SW 1271 (cell line): Measurements from ENCODE around the gene APH1B.
"Not testable (repeated sequence)": the region's sequence is repeated elsewhere in the genome, so short reads cannot be mapped to it uniquely, and the experiment has no call there.

Experiments used
- DNase-seq, 2 experiments: peaks; one replicate each; lab custom pipeline; 2025; lab: John Stamatoyannopoulos, UW

APH1B gene

GRCh38 chr15:63277038-63277892 is at the start of gene APH1B:
Gene APH1B, plus strand, starts transcription at chr15:63277605. Its CDS starts 19 bp downstream, at chr15:63277624.
- peak in 1 of 2 experiments; percentile 67 for DNase-seq

- DNase-seq = no peak
These were observed 49.7 kb upstream of the APH1B start for GRCh38 chr15:63227689-63228088.

GRCh38 chr15:63231206-63231605 is 46.2 kb upstream of the APH1B start:
- no peak for DNase-seq

- no peak for DNase-seq
These were observed 45.7 kb upstream of the APH1B start for GRCh38 chr15:63231706-63232105.

GRCh38 chr15:63232405-63232804 is 45.0 kb upstream of the APH1B start:
- no peak for DNase-seq

- no peak for DNase-seq
These were observed 44.5 kb upstream of the APH1B start for GRCh38 chr15:63232943-63233342.

GRCh38 chr15:63233667-63234423 is 43.6 kb upstream of the APH1B start:
- DNase-seq = no peak

GRCh38 chr15:63234451-63234870 is 42.9 kb upstream of the APH1B start:
- no peak for DNase-seq

GRCh38 chr15:63236272-63236671 is 41.1 kb upstream of the APH1B start:
- DNase-seq = no peak

GRCh38 chr15:63237086-63237485 is 40.3 kb upstream of the APH1B start:
- DNase-seq = not testable (repeated sequence)

- DNase-seq = no peak
These were observed 39.2 kb upstream of the APH1B start for GRCh38 chr15:63238171-63238570.

GRCh38 chr15:63238796-63239195 is 38.6 kb upstream of the APH1B start:
- no peak for DNase-seq

GRCh38 chr15:63240109-63240508 is 37.3 kb upstream of the APH1B start:
- no peak for DNase-seq

- no peak for DNase-seq
These were observed 36.1 kb upstream of the APH1B start for GRCh38 chr15:63241316-63241715.

GRCh38 chr15:63243101-63243500 is 34.3 kb upstream of the APH1B start:
- DNase-seq = no peak

- no peak for DNase-seq
These were observed 33.6 kb upstream of the APH1B start for GRCh38 chr15:63243776-63244175.

GRCh38 chr15:63244399-63244798 is 33.0 kb upstream of the APH1B start:
- DNase-seq = peak; percentile 37 to 61

- no peak for DNase-seq
These were observed 32.3 kb upstream of the APH1B start for GRCh38 chr15:63244976-63245645.

- no peak for DNase-seq
These were observed 30.5 kb upstream of the APH1B start for GRCh38 chr15:63246691-63247469.

- no peak for DNase-seq
These were observed 27.0 kb upstream of the APH1B start for GRCh38 chr15:63250312-63250965.

- no peak for DNase-seq
These were observed 25.7 kb upstream of the APH1B start for GRCh38 chr15:63251701-63252100.
